Esophagus (tissue), 2 donors: Measurements from ENCODE around the gene KRTAP22-2. TPM values are rescaled to one million over a fixed set of nuclear protein-coding genes. Genes with fewer than 3 reads are reported as not detected.

Experiments
- polyA plus RNA-seq, 2 donors: library from polyadenylated mRNA; stranded (reverse); fragments of 200-250 nt; gene quantifications; one replicate each; pipeline ENCODE4 v1.2.3, GENCODE V29; 2013
- donor health status: healthy with polysubstance abuse.
- donor health status: Bipolar disorder and iron deficiency.

KRTAP22-2 gene
- polyA plus RNA-seq, 2 donors, result not detected

Other genes with a start within 250 kb of the KRTAP22-2 start
- gene KRTAP23-1, start 241.8 kb downstream of the KRTAP22-2 start, polyA plus RNA-seq, result not detected
- not detected for gene KRTAP13-2, start 218.1 kb downstream of the KRTAP22-2 start, polyA plus RNA-seq
- gene KRTAP13-1, start 194.4 kb downstream of the KRTAP22-2 start, polyA plus RNA-seq, result not detected
- not detected for gene KRTAP13-3, start 164.5 kb downstream of the KRTAP22-2 start, polyA plus RNA-seq
- not detected for gene KRTAP13-4, start 160.2 kb downstream of the KRTAP22-2 start, polyA plus RNA-seq
- gene KRTAP15-1, start 150.1 kb downstream of the KRTAP22-2 start, polyA plus RNA-seq, result not detected
- not detected for gene KRTAP19-1, start 110.0 kb downstream of the KRTAP22-2 start, polyA plus RNA-seq
- not detected for gene KRTAP19-2, start 103.0 kb downstream of the KRTAP22-2 start, polyA plus RNA-seq
- not detected for gene KRTAP19-3, start 98.4 kb downstream of the KRTAP22-2 start, polyA plus RNA-seq
- gene KRTAP19-4, start 93.2 kb downstream of the KRTAP22-2 start, polyA plus RNA-seq, result not detected
- not detected for gene KRTAP19-5, start 88.3 kb downstream of the KRTAP22-2 start, polyA plus RNA-seq
- gene KRTAP19-6, start 48.5 kb downstream of the KRTAP22-2 start, polyA plus RNA-seq, result not detected
- gene KRTAP19-7, start 29.1 kb downstream of the KRTAP22-2 start, polyA plus RNA-seq, result not detected
- gene KRTAP6-3, start 2.0 kb upstream of the KRTAP22-2 start, polyA plus RNA-seq, result not detected
- gene KRTAP6-2, start 8.5 kb upstream of the KRTAP22-2 start, polyA plus RNA-seq, result not detected
- not detected for gene KRTAP22-1, start 10.7 kb upstream of the KRTAP22-2 start, polyA plus RNA-seq
- gene KRTAP6-1, start 23.5 kb upstream of the KRTAP22-2 start, polyA plus RNA-seq, result not detected
- not detected for gene KRTAP20-1, start 26.0 kb upstream of the KRTAP22-2 start, polyA plus RNA-seq
- gene KRTAP20-4, start 30.2 kb upstream of the KRTAP22-2 start, polyA plus RNA-seq, result not detected
- gene KRTAP20-2, start 44.8 kb upstream of the KRTAP22-2 start, polyA plus RNA-seq, result not detected
- gene KRTAP20-3, start 52.5 kb upstream of the KRTAP22-2 start, polyA plus RNA-seq, result not detected
- not detected for gene KRTAP21-3, start 128.4 kb upstream of the KRTAP22-2 start, polyA plus RNA-seq
- not detected for gene KRTAP21-2, start 156.9 kb upstream of the KRTAP22-2 start, polyA plus RNA-seq
- gene KRTAP21-1, start 165.0 kb upstream of the KRTAP22-2 start, polyA plus RNA-seq, result not detected
- gene KRTAP8-1, start 222.9 kb upstream of the KRTAP22-2 start, polyA plus RNA-seq, result not detected
- not detected for gene KRTAP7-1, start 239.4 kb upstream of the KRTAP22-2 start, polyA plus RNA-seq